Keratinocyte (primary cell): ENCODE results near the gene FHIT. TPM values are rescaled to one million over a fixed set of nuclear protein-coding genes. Genes with fewer than 3 reads are reported as not detected.

Source experiments
- DNase-seq: peaks from one replicate; pipeline ENCODE4 v3.0.0-alpha.2; 2011; ENCODE audit warnings: low read depth, missing footprints, low spot score
- FAIRE-seq: peaks from 2 replicates; lab custom pipeline; 2011; peaks lifted over from hg19 to GRCh38; lab: Jason Lieb, UNC
- H2AFZ ChIP-seq: 2 replicates; pipeline ENCODE4 v1.6.0; 2012; ENCODE audit warnings: low read length, control low read depth, inconsistent platforms; ENCODE audit not compliant: control insufficient read depth
- H3K27ac ChIP-seq: 2 replicates; pipeline ENCODE4 v1.5.1; 2011; ENCODE audit warnings: low read length; ENCODE audit not compliant: control insufficient read depth, insufficient read depth
- H3K27me3 ChIP-seq: 3 replicates; pipeline ENCODE4 v1.6.0; 2011; ENCODE audit warnings: low read length; ENCODE audit not compliant: control insufficient read depth, insufficient read depth; ENCODE audit errors: extremely low read depth
- H3K36me3 ChIP-seq, 2 experiments: 2 replicates in 1 of 2; 3 replicates in 1 of 2; pipeline ENCODE4 v1.5.1; 2011; ENCODE audit warnings: low read length in 2 of 2, mild to moderate bottlenecking in 1 of 2; ENCODE audit not compliant: control insufficient read depth in 2 of 2, insufficient read depth in 2 of 2; ENCODE audit errors: extremely low read depth in 1 of 2
- H3K4me1 ChIP-seq: 3 replicates; pipeline ENCODE4 v1.5.1; 2011; ENCODE audit warnings: low read length; ENCODE audit not compliant: control insufficient read depth, insufficient read depth; ENCODE audit errors: extremely low read depth
- H3K4me2 ChIP-seq: 3 replicates; pipeline ENCODE4 v1.6.0; 2011; ENCODE audit warnings: low read depth, low read length; ENCODE audit not compliant: control insufficient read depth, insufficient read depth; ENCODE audit errors: extremely low read depth
- H3K4me3 ChIP-seq, 3 experiments: fragments of 200-600 bp in 1 of 3; sonication (generic) in 1 of 3; 2 replicates in 2 of 3; 3 replicates in 1 of 3; pipeline ENCODE4 v1.5.1; 2011 to 2016; ENCODE audit warnings: low read length in 3 of 3, mild to moderate bottlenecking in 3 of 3, control low read depth in 2 of 3, inconsistent platforms in 1 of 3, low read depth in 1 of 3, mixed read lengths in 1 of 3, mixed run types in 1 of 3, moderate library complexity in 1 of 3; ENCODE audit not compliant: control insufficient read depth in 2 of 3, insufficient read depth in 2 of 3; ENCODE audit errors: extremely low read depth in 1 of 3
- H3K79me2 ChIP-seq: 2 replicates; pipeline ENCODE4 v1.6.0; 2012; ENCODE audit warnings: low read length; ENCODE audit not compliant: control insufficient read depth, insufficient read depth
- H3K9ac ChIP-seq: 3 replicates; pipeline ENCODE4 v1.6.0; 2011; ENCODE audit warnings: low read length; ENCODE audit not compliant: control insufficient read depth, insufficient read depth; ENCODE audit errors: extremely low read depth
- H3K9me1 ChIP-seq: 3 replicates; pipeline ENCODE4 v1.6.0; 2011; ENCODE audit warnings: low read length; ENCODE audit not compliant: control insufficient read depth, insufficient read depth; ENCODE audit errors: extremely low read depth
- H3K9me3 ChIP-seq: 2 replicates; pipeline ENCODE4 v1.5.1; 2012; ENCODE audit warnings: low read depth, low read length; ENCODE audit not compliant: control insufficient read depth
- H4K20me1 ChIP-seq: 3 replicates; pipeline ENCODE4 v1.6.0; 2011; ENCODE audit warnings: low read length; ENCODE audit not compliant: control insufficient read depth, insufficient read depth; ENCODE audit errors: extremely low read depth
- EZH2 ChIP-seq: IDR thresholded peaks from one replicate; pipeline ENCODE4 v1.6.1; 2012; ENCODE audit warnings: inconsistent platforms, mild to moderate bottlenecking, low read length, moderate library complexity
- dilution Hi-C: fragments of 300-500 bp; cut with MboI; formaldehyde crosslinking; loops from one replicate; pipeline ENCODE4 v1.7.0; 2020; ENCODE audit warnings: low sequenced_read_pairs; ENCODE audit not compliant: extremely low pct_ligation_motif_present
- polyA plus RNA-seq, 5 experiments: library from polyadenylated mRNA; depleted of rRNA in 3 of 5; stranded (reverse) in 3 of 5; stranded (forward) in 1 of 5; unstranded in 1 of 5; fragments of >200 nt; gene quantifications; 1 replicate in 1 of 5; 2 replicates in 3 of 5; 3 replicates in 1 of 5; pipeline versions ENCODE4 v1.2.1 to v1.2.3, GENCODE V29; 2011 to 2012; ENCODE audit warnings: missing spikeins in 2 of 5, low read depth in 1 of 5, low replicate concordance in 1 of 5
- TF ChIP-seq, protein P1 (sequence below), 3 experiments: IDR thresholded peaks in 1 of 3; conservative IDR thresholded peaks in 1 of 3; optimal IDR thresholded peaks in 1 of 3; 2 replicates in 2 of 3; 3 replicates in 1 of 3; pipeline versions ENCODE3 to v1.5.1; 2011; ENCODE audit warnings: low read length in 3 of 3, mild to moderate bottlenecking in 3 of 3, moderate library complexity in 2 of 3, control low read depth in 1 of 3, inconsistent platforms in 1 of 3; ENCODE audit not compliant: insufficient read depth in 2 of 3; ENCODE audit errors: extremely low read depth in 1 of 3

Gene FHIT
- polyA plus RNA-seq, 1 donor (not counting 4 experiments of a cell fraction or from before 2014, with no cell fraction given) = 2.2 TPM

GRCh38 chr3:60304112-60304511 lies 947.1 kb downstream of the FHIT start:
- Histone ChIP-seq H3K27me3 (no peaks in the 10 kb centered on the region), H2AFZ (no peak overlapping the region), H3K4me2 (no peak overlapping the region), H3K4me3 (no peak overlapping the region), H3K9me1 (no peaks in the 10 kb centered on the region), H3K79me2 (no peaks in the 10 kb centered on the region), H3K27ac (no peak overlapping the region), H3K9me3 (no peaks in the 10 kb centered on the region), H3K36me3 (no peaks in the 10 kb centered on the region), H3K4me1 (peaks cover 3% of the 10 kb centered on the region), H3K9ac (no peak overlapping the region), H4K20me1 (no peaks in the 10 kb centered on the region)
- DNase-seq = no peak
- TF ChIP-seq, protein P1, sequence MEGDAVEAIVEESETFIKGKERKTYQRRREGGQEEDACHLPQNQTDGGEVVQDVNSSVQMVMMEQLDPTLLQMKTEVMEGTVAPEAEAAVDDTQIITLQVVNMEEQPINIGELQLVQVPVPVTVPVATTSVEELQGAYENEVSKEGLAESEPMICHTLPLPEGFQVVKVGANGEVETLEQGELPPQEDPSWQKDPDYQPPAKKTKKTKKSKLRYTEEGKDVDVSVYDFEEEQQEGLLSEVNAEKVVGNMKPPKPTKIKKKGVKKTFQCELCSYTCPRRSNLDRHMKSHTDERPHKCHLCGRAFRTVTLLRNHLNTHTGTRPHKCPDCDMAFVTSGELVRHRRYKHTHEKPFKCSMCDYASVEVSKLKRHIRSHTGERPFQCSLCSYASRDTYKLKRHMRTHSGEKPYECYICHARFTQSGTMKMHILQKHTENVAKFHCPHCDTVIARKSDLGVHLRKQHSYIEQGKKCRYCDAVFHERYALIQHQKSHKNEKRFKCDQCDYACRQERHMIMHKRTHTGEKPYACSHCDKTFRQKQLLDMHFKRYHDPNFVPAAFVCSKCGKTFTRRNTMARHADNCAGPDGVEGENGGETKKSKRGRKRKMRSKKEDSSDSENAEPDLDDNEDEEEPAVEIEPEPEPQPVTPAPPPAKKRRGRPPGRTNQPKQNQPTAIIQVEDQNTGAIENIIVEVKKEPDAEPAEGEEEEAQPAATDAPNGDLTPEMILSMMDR (optimal IDR thresholded peaks at IDR 0.05 in 1 of 3, IDR thresholded peaks at IDR 0.05 in 1 of 3, conservative IDR thresholded peaks at IDR 0.05 in 1 of 3; ENCODE audit: extremely low read depth in 1 of 3, insufficient read depth in 2 of 3, low read length in 3 of 3) = no peak
- TF ChIP-seq EZH2 = no peak
- dilution Hi-C loops = no loop called here
- no peak for FAIRE-seq

- no peaks in the 10 kb centered on the region for H3K27me3 ChIP-seq
- no peaks in the 10 kb centered on the region for H4K20me1 ChIP-seq
- H3K9me1 ChIP-seq = no peaks in the 10 kb centered on the region
- no peak overlapping the region for H3K4me2 ChIP-seq
- no peaks in the 10 kb centered on the region for H3K9me3 ChIP-seq
- H3K4me1 ChIP-seq = peaks cover 3% of the 10 kb centered on the region
- H3K9ac ChIP-seq = no peak overlapping the region
- no peaks in the 10 kb centered on the region for H3K36me3 ChIP-seq
- H3K79me2 ChIP-seq = no peaks in the 10 kb centered on the region
- no peak overlapping the region for H3K4me3 ChIP-seq
- H3K27ac ChIP-seq = no peak overlapping the region
- FAIRE-seq (no peak), DNase-seq (no peak)
- dilution Hi-C loops = no loop called here
- H2AFZ ChIP-seq = no peak overlapping the region
- TF ChIP-seq, protein P1 (optimal IDR thresholded peaks at IDR 0.05 in 1 of 3, IDR thresholded peaks at IDR 0.05 in 1 of 3, conservative IDR thresholded peaks at IDR 0.05 in 1 of 3; ENCODE audit: extremely low read depth in 1 of 3, insufficient read depth in 2 of 3, low read length in 3 of 3) = no peak
- TF ChIP-seq EZH2 = no peak
Measured at GRCh38 chr3:60303160-60303559, 948.1 kb downstream of the FHIT start.
